NT2/D1 (cell line): ENCODE measurements around the gene SND1.

ENCODE experiments used
- SUZ12 ChIP-seq: IDR thresholded peaks from 2 replicates; pipeline ENCODE4 v1.6.1; 2011; ENCODE audit not compliant: insufficient read length, insufficient read depth; ENCODE audit errors: extremely low read depth
- YY1 ChIP-seq: IDR thresholded peaks from 2 replicates; pipeline ENCODE4 v1.6.1; 2011; ENCODE audit not compliant: insufficient read length, insufficient read depth
- ZNF274 ChIP-seq: IDR thresholded peaks from 2 replicates; pipeline ENCODE4 v1.6.1; 2011; ENCODE audit warnings: mild to moderate bottlenecking, low read depth, low read length

DNA sequence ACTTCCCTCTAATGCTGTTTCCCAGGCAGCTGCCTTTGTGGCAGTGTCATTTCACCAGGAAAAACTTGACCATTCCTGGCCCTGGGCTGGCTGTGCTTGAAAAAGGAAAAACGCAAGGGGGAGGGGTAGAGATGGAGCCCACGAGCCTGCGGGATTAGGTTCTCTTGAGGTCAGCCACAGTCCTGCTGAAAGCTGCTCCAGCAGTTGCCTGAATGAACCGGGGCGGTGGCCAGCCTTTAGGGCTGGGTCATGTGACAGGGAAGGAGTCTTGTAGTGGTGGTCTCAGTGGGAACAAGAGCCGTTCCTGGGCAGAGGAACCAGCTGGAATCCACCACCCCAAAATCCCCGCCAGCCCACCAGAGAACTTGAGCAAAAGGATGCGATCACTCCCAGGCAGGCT lies 430.4 kb downstream of the SND1 start:
- no peak for TF ChIP-seq ZNF274
- no peak for TF ChIP-seq YY1
- no peak for TF ChIP-seq SUZ12
